HepG2 (cell line): Measurements from ENCODE around the gene ZKSCAN5. TPM values are rescaled to one million over a fixed set of nuclear protein-coding genes. Genes with fewer than 3 reads are reported as not detected.

Experiments
- CCAR2 ChIP-seq: fragments of 200-400 bp; formaldehyde crosslinking; optimal IDR thresholded peaks from 2 replicates; pipeline ENCODE3; 2018; ENCODE audit warnings: low read depth, mild to moderate bottlenecking, low read length, moderate library complexity
- CCDC6 ChIP-seq: sonication (generic); formaldehyde crosslinking; IDR thresholded peaks from 2 replicates; pipeline ENCODE4 v1.8.1; 2022; ENCODE audit warnings: mild to moderate bottlenecking, missing genetic modification reagents, moderate library complexity
- E2F5 ChIP-seq: sonication (generic); formaldehyde crosslinking; conservative IDR thresholded peaks from 2 replicates; pipeline ENCODE4 v1.4.0; 2020; ENCODE audit warnings: missing genetic modification reagents
- ELF4 ChIP-seq: sonication (generic); formaldehyde crosslinking; IDR thresholded peaks from 2 replicates; pipeline ENCODE4 v1.5.0; 2020; ENCODE audit warnings: missing genetic modification reagents, mild to moderate bottlenecking, moderate library complexity, borderline replicate concordance
- GPN1 ChIP-seq: sonication (generic); formaldehyde crosslinking; IDR thresholded peaks from 2 replicates; pipeline ENCODE4 v1.5.1; 2020; ENCODE audit warnings: missing genetic modification reagents, borderline replicate concordance
- HHEX ChIP-seq: IDR thresholded peaks from 2 replicates; pipeline ENCODE4 v1.6.1; 2016; ENCODE audit warnings: control low read depth
- HOXD1 ChIP-seq: sonication (generic); formaldehyde crosslinking; IDR thresholded peaks from 2 replicates; pipeline ENCODE4 v1.5.0; 2020; ENCODE audit warnings: missing genetic modification reagents
- KAT2B ChIP-seq: fragments of 150-350 bp; IDR thresholded peaks from 2 replicates; pipeline ENCODE4 v1.6.1; 2014; ENCODE audit warnings: low read depth, low read length, borderline replicate concordance
- MED1 ChIP-seq: sonication (generic); formaldehyde crosslinking; IDR thresholded peaks from 2 replicates; pipeline ENCODE4 v1.4.0; 2020; ENCODE audit warnings: missing genetic modification reagents
- NR0B2 ChIP-seq: sonication (generic); formaldehyde crosslinking; IDR thresholded peaks from 2 replicates; pipeline ENCODE4 v1.4.0; 2020; ENCODE audit warnings: mild to moderate bottlenecking, missing genetic modification reagents
- SIN3A ChIP-seq: IDR thresholded peaks from 2 replicates; pipeline ENCODE4 v1.6.1; 2011; ENCODE audit warnings: low read depth, mild to moderate bottlenecking, control low read depth, low read length, borderline replicate concordance
- SP140L ChIP-seq: sonication (generic); formaldehyde crosslinking; IDR thresholded peaks from 2 replicates; pipeline ENCODE4 v1.4.0; 2020; ENCODE audit warnings: missing genetic modification reagents, borderline replicate concordance
- SRY ChIP-seq: sonication (generic); formaldehyde crosslinking; IDR thresholded peaks from 2 replicates; pipeline ENCODE4 v1.8.0; 2022; ENCODE audit warnings: mild to moderate bottlenecking, missing genetic modification reagents
- TARDBP ChIP-seq: sonication (generic); formaldehyde crosslinking; IDR thresholded peaks from 2 replicates; pipeline ENCODE4 v1.8.0; 2022; ENCODE audit warnings: mild to moderate bottlenecking, missing genetic modification reagents
- TEAD2 ChIP-seq: sonication (generic); formaldehyde crosslinking; IDR thresholded peaks from 2 replicates; pipeline ENCODE4 v1.9.0; 2021; ENCODE audit warnings: missing genetic modification reagents
- ZFP90 ChIP-seq: sonication (generic); formaldehyde crosslinking; IDR thresholded peaks from 2 replicates; pipeline ENCODE4 v1.8.0; 2022; ENCODE audit warnings: missing genetic modification reagents, mild to moderate bottlenecking, inconsistent platforms, borderline replicate concordance
- ZNF30 ChIP-seq: sonication (generic); formaldehyde crosslinking; IDR thresholded peaks from 2 replicates; pipeline ENCODE4 v1.5.0; 2020; ENCODE audit warnings: mild to moderate bottlenecking, missing genetic modification reagents
- ZNF441 ChIP-seq: sonication (generic); formaldehyde crosslinking; IDR thresholded peaks from 2 replicates; pipeline ENCODE4 v1.7.0; 2021; ENCODE audit warnings: missing genetic modification reagents, borderline replicate concordance
- ZNF598 ChIP-seq: sonication (generic); formaldehyde crosslinking; IDR thresholded peaks from 2 replicates; pipeline ENCODE4 v1.5.1; 2020; ENCODE audit warnings: mild to moderate bottlenecking, missing genetic modification reagents, borderline replicate concordance
- ZNF660 ChIP-seq: sonication (generic); formaldehyde crosslinking; IDR thresholded peaks from 2 replicates; pipeline ENCODE4 v1.5.1; 2020; ENCODE audit warnings: mild to moderate bottlenecking, low read depth, missing genetic modification reagents, borderline replicate concordance
- ZNF841 ChIP-seq: sonication (generic); formaldehyde crosslinking; IDR thresholded peaks from 2 replicates; pipeline ENCODE4 v1.8.1; 2023; ENCODE audit warnings: missing genetic modification reagents, borderline replicate concordance
- polyA plus RNA-seq, 8 experiments: library from polyadenylated mRNA; depleted of rRNA in 3 of 8; stranded (reverse) in 7 of 8; unstranded in 1 of 8; fragments of >200 nt; fragmentation: Illumina TruSeq in 4 of 8; extraction: Trizol in 4 of 8; gene quantifications; 2 replicates each; pipeline versions ENCODE4 v1.2.1 to v1.2.3, GENCODE V29; 2011 to 2016; ENCODE audit warnings: low read depth in 4 of 8, missing spikeins in 1 of 8, mixed read lengths in 1 of 8; ENCODE audit not compliant: insufficient read depth in 1 of 8
- total RNA-seq, 5 experiments: library from RNA; depleted of rRNA; stranded (reverse); fragments of >200 nt; fragmentation: Illumina TruSeq; extraction: Trizol; gene quantifications; 2 replicates each; pipeline ENCODE4 v1.2.3, GENCODE V29; 2016; ENCODE audit warnings: low read depth in 1 of 5
- TF ChIP-seq, protein P1 (sequence below): IDR thresholded peaks from 2 replicates; pipeline ENCODE4 v1.4.0; 2020; ENCODE audit warnings: mild to moderate bottlenecking, missing genetic modification reagents
- TF ChIP-seq, protein P2 (sequence below): sonication (generic); formaldehyde crosslinking; IDR thresholded peaks from 2 replicates; pipeline ENCODE4 v1.4.0; 2020; ENCODE audit warnings: missing genetic modification reagents

Gene ZKSCAN5
- total and polyA plus RNA-seq, 2 of the 13 experiments (the other 11 are each of a cell fraction or from before 2014, with no cell fraction given), result 5.5 to 11.7 TPM

- TF ChIP-seq ZFP90 (CRISPR knock-in tag) (no peak), NR0B2 (CRISPR knock-in tag) (no peak; the same call in 1 of the 2 replicates), ZNF841 (no peak), ZNF598 (peak; percentile 74; the same call in 1 of the 2 replicates), CCAR2 (no peak), ELF4 (CRISPR knock-in tag) (no peak), ZNF660 (no peak), SRY (peak; percentile 93), KAT2B (no peak), ZNF441 (CRISPR knock-in tag) (peak; percentile 80; the same call in 1 of the 2 replicates), SIN3A (peak; percentile 87; the same call in 1 of the 2 replicates), TEAD2 (no peak), GPN1 (CRISPR knock-in tag) (no peak), E2F5 (CRISPR knock-in tag) (no peak), HHEX (no peak), CCDC6 (CRISPR knock-in tag) (peak; percentile 35; the same call in 1 of the 2 replicates), TARDBP (peak; percentile 82), MED1 (CRISPR knock-in tag) (peak; percentile 64; the same call in 1 of the 2 replicates), SP140L (CRISPR knock-in tag) (peak; percentile 57; the same call in 1 of the 2 replicates), HOXD1 (CRISPR knock-in tag) (0 out of 2 replicates have a peak, but pooled peaks have one; percentile 32), ZNF30 (CRISPR knock-in tag) (no peak)
- TF ChIP-seq, protein P1, sequence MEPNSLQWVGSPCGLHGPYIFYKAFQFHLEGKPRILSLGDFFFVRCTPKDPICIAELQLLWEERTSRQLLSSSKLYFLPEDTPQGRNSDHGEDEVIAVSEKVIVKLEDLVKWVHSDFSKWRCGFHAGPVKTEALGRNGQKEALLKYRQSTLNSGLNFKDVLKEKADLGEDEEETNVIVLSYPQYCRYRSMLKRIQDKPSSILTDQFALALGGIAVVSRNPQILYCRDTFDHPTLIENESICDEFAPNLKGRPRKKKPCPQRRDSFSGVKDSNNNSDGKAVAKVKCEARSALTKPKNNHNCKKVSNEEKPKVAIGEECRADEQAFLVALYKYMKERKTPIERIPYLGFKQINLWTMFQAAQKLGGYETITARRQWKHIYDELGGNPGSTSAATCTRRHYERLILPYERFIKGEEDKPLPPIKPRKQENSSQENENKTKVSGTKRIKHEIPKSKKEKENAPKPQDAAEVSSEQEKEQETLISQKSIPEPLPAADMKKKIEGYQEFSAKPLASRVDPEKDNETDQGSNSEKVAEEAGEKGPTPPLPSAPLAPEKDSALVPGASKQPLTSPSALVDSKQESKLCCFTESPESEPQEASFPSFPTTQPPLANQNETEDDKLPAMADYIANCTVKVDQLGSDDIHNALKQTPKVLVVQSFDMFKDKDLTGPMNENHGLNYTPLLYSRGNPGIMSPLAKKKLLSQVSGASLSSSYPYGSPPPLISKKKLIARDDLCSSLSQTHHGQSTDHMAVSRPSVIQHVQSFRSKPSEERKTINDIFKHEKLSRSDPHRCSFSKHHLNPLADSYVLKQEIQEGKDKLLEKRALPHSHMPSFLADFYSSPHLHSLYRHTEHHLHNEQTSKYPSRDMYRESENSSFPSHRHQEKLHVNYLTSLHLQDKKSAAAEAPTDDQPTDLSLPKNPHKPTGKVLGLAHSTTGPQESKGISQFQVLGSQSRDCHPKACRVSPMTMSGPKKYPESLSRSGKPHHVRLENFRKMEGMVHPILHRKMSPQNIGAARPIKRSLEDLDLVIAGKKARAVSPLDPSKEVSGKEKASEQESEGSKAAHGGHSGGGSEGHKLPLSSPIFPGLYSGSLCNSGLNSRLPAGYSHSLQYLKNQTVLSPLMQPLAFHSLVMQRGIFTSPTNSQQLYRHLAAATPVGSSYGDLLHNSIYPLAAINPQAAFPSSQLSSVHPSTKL (CRISPR knock-in tag), result peak; percentile 66
- TF ChIP-seq, protein P2, sequence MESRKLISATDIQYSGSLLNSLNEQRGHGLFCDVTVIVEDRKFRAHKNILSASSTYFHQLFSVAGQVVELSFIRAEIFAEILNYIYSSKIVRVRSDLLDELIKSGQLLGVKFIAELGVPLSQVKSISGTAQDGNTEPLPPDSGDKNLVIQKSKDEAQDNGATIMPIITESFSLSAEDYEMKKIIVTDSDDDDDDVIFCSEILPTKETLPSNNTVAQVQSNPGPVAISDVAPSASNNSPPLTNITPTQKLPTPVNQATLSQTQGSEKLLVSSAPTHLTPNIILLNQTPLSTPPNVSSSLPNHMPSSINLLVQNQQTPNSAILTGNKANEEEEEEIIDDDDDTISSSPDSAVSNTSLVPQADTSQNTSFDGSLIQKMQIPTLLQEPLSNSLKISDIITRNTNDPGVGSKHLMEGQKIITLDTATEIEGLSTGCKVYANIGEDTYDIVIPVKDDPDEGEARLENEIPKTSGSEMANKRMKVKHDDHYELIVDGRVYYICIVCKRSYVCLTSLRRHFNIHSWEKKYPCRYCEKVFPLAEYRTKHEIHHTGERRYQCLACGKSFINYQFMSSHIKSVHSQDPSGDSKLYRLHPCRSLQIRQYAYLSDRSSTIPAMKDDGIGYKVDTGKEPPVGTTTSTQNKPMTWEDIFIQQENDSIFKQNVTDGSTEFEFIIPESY (CRISPR knock-in tag), result peak; percentile 9; the same call in 1 of the 2 replicates
These were observed 47.5 kb downstream of the ZKSCAN5 start, which contains the start of gene FAM200A (continued) for GRCh38 chr7:99551767-99552463.
